OCI-LY1 (cell line): ENCODE results near the gene F2.

Experiments
- H2AFZ ChIP-seq: fragments of 200-600 bp; sonication (generic), shearing (Covaris generic); 2 replicates; pipeline ENCODE4 v1.6.0; 2014; ENCODE audit warnings: antibody characterized with exemption, mild to moderate bottlenecking, low read length
- H3F3A ChIP-seq: fragments of 200-600 bp; sonication (generic), shearing (Covaris generic); 2 replicates; pipeline ENCODE4 v1.6.0; 2014; ENCODE audit warnings: mild to moderate bottlenecking, antibody characterized with exemption, low read length, moderate library complexity; ENCODE audit not compliant: insufficient read depth
- H3K27ac ChIP-seq: fragments of 200-600 bp; sonication (generic); 2 replicates; pipeline ENCODE4 v1.5.1; 2014; ENCODE audit warnings: low read length, mixed run types, mild to moderate bottlenecking, low read depth; ENCODE audit not compliant: poor library complexity, severe bottlenecking
- H3K27me3 ChIP-seq: fragments of 200-600 bp; sonication (generic); 2 replicates; pipeline ENCODE4 v1.6.0; 2014; ENCODE audit warnings: antibody characterized with exemption, mild to moderate bottlenecking, low read length, moderate library complexity; ENCODE audit not compliant: insufficient read depth
- H3K36me3 ChIP-seq: fragments of 200-600 bp; sonication (generic); 2 replicates; pipeline ENCODE4 v1.6.1; 2014; ENCODE audit warnings: mild to moderate bottlenecking, antibody characterized with exemption, low read length, moderate library complexity, mixed read lengths; ENCODE audit not compliant: insufficient read depth
- H3K4me1 ChIP-seq: fragments of 200-600 bp; sonication (generic); 2 replicates; pipeline ENCODE4 v1.5.1; 2014; ENCODE audit warnings: mild to moderate bottlenecking, low read length, moderate library complexity; ENCODE audit not compliant: insufficient read depth, severe bottlenecking
- H3K4me2 ChIP-seq: fragments of 200-600 bp; sonication (generic), shearing (Covaris generic); 2 replicates; pipeline ENCODE4 v1.6.1; 2014; ENCODE audit warnings: low read length
- H3K4me3 ChIP-seq: fragments of 200-600 bp; sonication (generic); 2 replicates; pipeline ENCODE4 v1.5.1; 2014; ENCODE audit warnings: low read length, low read depth, mild to moderate bottlenecking, mixed read lengths; ENCODE audit not compliant: poor library complexity, severe bottlenecking
- H3K79me2 ChIP-seq: fragments of 200-600 bp; shearing (Covaris generic); 2 replicates; pipeline ENCODE4 v1.6.1; 2016; ENCODE audit warnings: mixed run types, low read length, mixed read lengths; ENCODE audit not compliant: insufficient read depth
- H3K9ac ChIP-seq: fragments of 200-600 bp; sonication (generic), shearing (Covaris generic); 2 replicates; pipeline ENCODE4 v1.6.1; 2014; ENCODE audit warnings: mild to moderate bottlenecking, low read length, mixed read lengths
- H3K9me2 ChIP-seq: fragments of 200-600 bp; sonication (generic), shearing (Covaris generic); 2 replicates; pipeline ENCODE4 v1.6.1; 2014; ENCODE audit warnings: low read depth, mild to moderate bottlenecking, low read length, mixed read lengths
- H3K9me3 ChIP-seq: fragments of 200-600 bp; shearing (Covaris generic); 2 replicates; pipeline ENCODE4 v1.6.1; 2014; ENCODE audit warnings: low read length, mixed read lengths
- H4K20me1 ChIP-seq: fragments of 200-600 bp; sonication (generic), shearing (Covaris generic); 2 replicates; pipeline ENCODE4 v1.6.0; 2016; ENCODE audit warnings: mild to moderate bottlenecking, low read length; ENCODE audit not compliant: insufficient read depth
- CTCF ChIP-seq: fragments of 200-600 bp; sonication (generic), shearing (Covaris generic); IDR thresholded peaks from 2 replicates; pipeline ENCODE4 v1.5.1; 2017; ENCODE audit warnings: mild to moderate bottlenecking, antibody characterized with exemption, low read length, moderate library complexity, mixed read lengths
- EZH2 ChIP-seq: fragments of 200-600 bp; sonication (generic), shearing (Covaris generic); IDR thresholded peaks from 2 replicates; pipeline ENCODE4 v1.8.0; 2017; ENCODE audit warnings: borderline replicate concordance, mixed run types, mild to moderate bottlenecking, antibody characterized with exemption, low read length, moderate library complexity, mixed read lengths

Gene F2

DNA sequence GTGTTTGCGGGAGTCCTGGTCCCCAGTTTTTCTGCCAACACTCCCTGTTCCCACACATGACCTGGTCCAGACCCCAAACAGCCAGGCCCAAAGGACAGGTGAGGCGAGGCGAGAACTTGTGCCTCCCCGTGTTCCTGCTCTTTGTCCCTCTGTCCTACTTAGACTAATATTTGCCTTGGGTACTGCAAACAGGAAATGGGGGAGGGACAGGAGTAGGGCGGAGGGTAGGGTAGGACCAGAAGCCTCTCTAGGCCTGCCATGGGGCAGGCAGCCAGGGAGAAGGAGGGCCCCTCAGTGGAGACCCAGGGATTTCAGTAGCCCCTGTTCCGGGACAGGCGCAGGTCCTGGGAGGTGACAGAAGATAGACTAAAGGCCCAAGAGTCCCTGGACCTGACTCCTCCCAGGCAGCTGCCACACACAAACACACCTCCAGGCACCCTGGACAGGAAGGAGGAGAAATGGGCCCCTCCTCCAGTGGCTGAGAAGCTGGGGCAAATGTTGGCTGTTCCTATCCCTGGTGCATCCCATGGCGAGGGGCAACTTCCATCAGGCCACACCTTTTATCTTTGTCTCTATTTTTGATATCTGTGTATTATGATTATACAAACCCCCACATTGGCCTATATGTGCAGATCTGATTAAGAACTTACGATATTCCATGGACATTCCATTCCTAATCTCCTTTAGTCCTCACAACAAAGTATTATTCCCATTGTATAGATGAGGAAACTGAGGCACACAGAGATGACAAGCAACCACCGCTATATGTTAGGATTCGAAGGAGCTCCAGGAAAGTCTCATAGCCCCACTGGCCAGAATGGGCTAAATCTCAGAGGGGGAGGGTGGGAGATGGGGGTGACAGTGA is 626 bp upstream of the F2 start:
- Histone ChIP-seq H2AFZ (no peak overlapping the region), H3K9me3 (no peaks in the 10 kb centered on the region), H3F3A (no peaks in the 10 kb centered on the region), H3K27me3 (no peaks in the 10 kb centered on the region), H3K27ac (no peak overlapping the region), H3K4me2 (no peak overlapping the region), H3K9ac (no peak overlapping the region), H3K79me2 (no peaks in the 10 kb centered on the region), H3K4me1 (peaks cover 8% of the 10 kb centered on the region), H3K4me3 (no peak overlapping the region), H3K36me3 (no peaks in the 10 kb centered on the region), H4K20me1 (no peaks in the 10 kb centered on the region), H3K9me2 (no peaks in the 10 kb centered on the region)
- TF ChIP-seq CTCF, result no peak
- no peak for TF ChIP-seq EZH2

GRCh38 chr11:46719543-46720218 is 668 bp downstream of the F2 start:
- H3F3A ChIP-seq, result no peaks in the 10 kb centered on the region
- no peak overlapping the region for H3K27ac ChIP-seq
- TF ChIP-seq CTCF, result no peak
- TF ChIP-seq EZH2, result no peak
- no peaks in the 10 kb centered on the region for H3K9me2 ChIP-seq
- no peak overlapping the region for H3K4me2 ChIP-seq
- no peak overlapping the region for H3K4me3 ChIP-seq
- H3K4me1 ChIP-seq, result peaks cover 14% of the 10 kb centered on the region
- no peaks in the 10 kb centered on the region for H3K79me2 ChIP-seq
- no peak overlapping the region for H2AFZ ChIP-seq
- no peaks in the 10 kb centered on the region for H4K20me1 ChIP-seq
- no peaks in the 10 kb centered on the region for H3K27me3 ChIP-seq
- H3K9ac ChIP-seq, result no peak overlapping the region
- H3K36me3 ChIP-seq, result no peaks in the 10 kb centered on the region
- no peaks in the 10 kb centered on the region for H3K9me3 ChIP-seq

- Histone ChIP-seq H3K9me3 (no peaks in the 10 kb centered on the region), H3K36me3 (no peaks in the 10 kb centered on the region), H3K4me2 (no peak overlapping the region), H4K20me1 (no peaks in the 10 kb centered on the region), H3K4me3 (no peak overlapping the region), H3K27ac (no peak overlapping the region), H3K9ac (no peak overlapping the region), H3K27me3 (no peaks in the 10 kb centered on the region), H3F3A (no peaks in the 10 kb centered on the region), H2AFZ (no peak overlapping the region), H3K79me2 (no peaks in the 10 kb centered on the region), H3K9me2 (no peaks in the 10 kb centered on the region), H3K4me1 (peaks cover 14% of the 10 kb centered on the region)
- TF ChIP-seq EZH2 (no peak), CTCF (no peak)
Measured at GRCh38 chr11:46721286-46721685, 2.3 kb downstream of the F2 start.
